ENCODE results near the gene THUMPD3.

Gene THUMPD3

DNA sequence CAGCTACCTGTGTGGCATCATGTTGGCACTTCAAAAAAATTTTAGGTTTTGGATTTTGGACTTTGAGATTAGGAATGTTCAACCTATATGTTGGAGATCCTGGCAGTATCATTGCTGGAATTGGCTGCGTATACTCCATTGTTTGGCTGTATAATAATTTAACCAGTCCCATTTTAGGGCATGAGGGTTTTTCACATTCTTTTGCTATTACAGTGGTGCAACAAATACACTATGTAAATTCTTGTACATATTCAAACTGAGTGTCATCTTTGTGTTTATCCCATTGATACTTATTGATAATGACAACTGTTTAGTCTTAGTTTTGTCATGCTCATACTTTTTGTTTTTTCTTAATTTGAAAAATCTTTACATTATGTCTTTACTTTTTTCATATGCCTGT lies 6.7 kb downstream of the THUMPD3 start:
- Histone ChIP-seq H3K79me2 (ENCODE audit: control insufficient read depth, low read length) (peaks cover 32% of the 10 kb centered on the region), H3K9me3 (ENCODE audit: control insufficient read depth, insufficient read depth, low read length) (no peaks in the 10 kb centered on the region), H3K4me2 (ENCODE audit: low read length) (no peak overlapping the region), H3K4me1 (ENCODE audit: control insufficient read depth, low read length) (peaks cover 12% of the 10 kb centered on the region), H3K4me3 (ENCODE audit: low read length) (no peak overlapping the region), H3K27ac (ENCODE audit: low read depth, low read length) (no peak overlapping the region), H4K20me1 (ENCODE audit: control insufficient read depth, insufficient read depth, low read depth, low read length) (peaks cover 3% of the 10 kb centered on the region; the same call in 1 of the 2 replicates), H3K27me3 (ENCODE audit: control insufficient read depth, low read length) (no peaks in the 10 kb centered on the region), H3K36me3 (ENCODE audit: control insufficient read depth, low read length) (peaks cover 93% of the 10 kb centered on the region), H3K9me2 (replicated peaks; ENCODE audit: control insufficient read depth, low read length) (no peaks in the 10 kb centered on the region), H3F3A (ENCODE audit: control insufficient read depth, insufficient read depth) (no peaks in the 10 kb centered on the region)
- no peak for TF ChIP-seq EZH2phosphoT487 (IDR thresholded peaks at IDR 0.05; ENCODE audit: borderline replicate concordance, low read length)
- TF ChIP-seq, protein P1, sequence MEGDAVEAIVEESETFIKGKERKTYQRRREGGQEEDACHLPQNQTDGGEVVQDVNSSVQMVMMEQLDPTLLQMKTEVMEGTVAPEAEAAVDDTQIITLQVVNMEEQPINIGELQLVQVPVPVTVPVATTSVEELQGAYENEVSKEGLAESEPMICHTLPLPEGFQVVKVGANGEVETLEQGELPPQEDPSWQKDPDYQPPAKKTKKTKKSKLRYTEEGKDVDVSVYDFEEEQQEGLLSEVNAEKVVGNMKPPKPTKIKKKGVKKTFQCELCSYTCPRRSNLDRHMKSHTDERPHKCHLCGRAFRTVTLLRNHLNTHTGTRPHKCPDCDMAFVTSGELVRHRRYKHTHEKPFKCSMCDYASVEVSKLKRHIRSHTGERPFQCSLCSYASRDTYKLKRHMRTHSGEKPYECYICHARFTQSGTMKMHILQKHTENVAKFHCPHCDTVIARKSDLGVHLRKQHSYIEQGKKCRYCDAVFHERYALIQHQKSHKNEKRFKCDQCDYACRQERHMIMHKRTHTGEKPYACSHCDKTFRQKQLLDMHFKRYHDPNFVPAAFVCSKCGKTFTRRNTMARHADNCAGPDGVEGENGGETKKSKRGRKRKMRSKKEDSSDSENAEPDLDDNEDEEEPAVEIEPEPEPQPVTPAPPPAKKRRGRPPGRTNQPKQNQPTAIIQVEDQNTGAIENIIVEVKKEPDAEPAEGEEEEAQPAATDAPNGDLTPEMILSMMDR (IDR thresholded peaks at IDR 0.05; ENCODE audit: low read depth, low read length, poor library complexity, severe bottlenecking) = no peak

DNA sequence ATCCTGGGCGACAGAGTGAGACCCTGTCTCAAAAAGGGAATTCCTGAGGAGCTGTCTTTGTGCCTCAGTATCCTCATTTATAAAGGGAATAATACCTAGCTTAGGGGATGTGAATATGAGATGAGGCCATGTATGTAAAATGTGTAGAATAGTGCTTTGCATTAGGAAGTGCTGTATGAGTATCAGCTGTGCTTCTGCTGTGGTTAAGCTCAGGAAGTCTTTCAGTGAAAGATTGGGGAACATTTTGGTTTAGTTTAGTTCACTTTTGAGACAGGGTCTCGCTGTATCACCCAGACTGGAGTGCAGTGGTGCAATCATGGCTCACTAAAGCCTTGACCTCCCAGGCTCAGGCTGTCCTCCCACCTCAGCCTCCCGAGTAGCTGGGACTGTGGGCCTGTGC lies 10.6 kb downstream of the THUMPD3 start:
- no peak for TF ChIP-seq EZH2phosphoT487 (IDR thresholded peaks at IDR 0.05; ENCODE audit: borderline replicate concordance, low read length)
- TF ChIP-seq, protein P1 (IDR thresholded peaks at IDR 0.05; ENCODE audit: low read depth, low read length, poor library complexity, severe bottlenecking) = no peak
- H3K36me3 ChIP-seq (ENCODE audit: control insufficient read depth, low read length) = peaks cover 94% of the 10 kb centered on the region

DNA sequence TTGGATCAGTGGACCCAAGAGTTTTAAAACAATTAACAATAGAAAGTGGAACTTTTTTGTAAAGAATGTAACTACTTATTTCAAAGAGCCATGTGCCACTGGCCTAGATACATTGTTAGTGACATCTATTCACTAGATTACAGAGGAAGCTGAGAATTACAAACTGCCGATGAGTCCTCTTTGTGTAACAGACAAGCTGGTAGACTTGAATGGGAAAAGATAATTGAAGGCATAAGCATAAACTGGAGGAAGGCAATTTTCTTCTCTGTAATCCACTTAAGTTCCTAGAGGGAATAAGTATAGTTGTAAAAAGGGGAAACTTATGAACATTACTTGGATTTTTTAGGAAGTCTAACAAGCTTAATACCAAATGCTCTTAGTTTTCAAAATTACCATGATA lies 15.1 kb downstream of the THUMPD3 start:
- H3K36me3 ChIP-seq (ENCODE audit: control insufficient read depth, low read length) = peaks cover 86% of the 10 kb centered on the region
- H3K4me3 ChIP-seq (ENCODE audit: low read length) = no peak overlapping the region
- H3K27me3 ChIP-seq (ENCODE audit: control insufficient read depth, low read length) = no peaks in the 10 kb centered on the region
- no peaks in the 10 kb centered on the region for H3K9me2 ChIP-seq (replicated peaks; ENCODE audit: control insufficient read depth, low read length)
- 0 out of 2 replicates have a peak, but pooled peaks cover 5% of the 10 kb centered on the region for H3K79me2 ChIP-seq (ENCODE audit: control insufficient read depth, low read length)
- no peaks in the 10 kb centered on the region for H3K9me3 ChIP-seq (ENCODE audit: control insufficient read depth, insufficient read depth, low read length)
- no peak overlapping the region for H3K27ac ChIP-seq (ENCODE audit: low read depth, low read length)
- 0 out of 2 replicates have a peak, but pooled peaks cover 3% of the 10 kb centered on the region for H3K4me1 ChIP-seq (ENCODE audit: control insufficient read depth, low read length)
- no peak overlapping the region for H3K4me2 ChIP-seq (ENCODE audit: low read length)
- H3F3A ChIP-seq (ENCODE audit: control insufficient read depth, insufficient read depth) = peaks cover 23% of the 10 kb centered on the region
- H4K20me1 ChIP-seq (ENCODE audit: control insufficient read depth, insufficient read depth, low read depth, low read length) = no peaks in the 10 kb centered on the region
- TF ChIP-seq EZH2phosphoT487 (IDR thresholded peaks at IDR 0.05; ENCODE audit: borderline replicate concordance, low read length) = no peak
- TF ChIP-seq, protein P1 (IDR thresholded peaks at IDR 0.05; ENCODE audit: low read depth, low read length, poor library complexity, severe bottlenecking) = no peak

More for the DNA sequence above, 10.6 kb downstream of the THUMPD3 start:
- H3K27me3 ChIP-seq (ENCODE audit: control insufficient read depth, low read length) = no peaks in the 10 kb centered on the region
- H3K27ac ChIP-seq (ENCODE audit: low read depth, low read length) = no peak overlapping the region
- H3K9me3 ChIP-seq (ENCODE audit: control insufficient read depth, insufficient read depth, low read length) = no peaks in the 10 kb centered on the region
- no peaks in the 10 kb centered on the region for H3K9me2 ChIP-seq (replicated peaks; ENCODE audit: control insufficient read depth, low read length)
- 0 out of 2 replicates have a peak, but pooled peaks cover 3% of the 10 kb centered on the region for H3K4me1 ChIP-seq (ENCODE audit: control insufficient read depth, low read length)
- peaks cover 3% of the 10 kb centered on the region; the same call in 1 of the 2 replicates for H4K20me1 ChIP-seq (ENCODE audit: control insufficient read depth, insufficient read depth, low read depth, low read length)
- H3K4me3 ChIP-seq (ENCODE audit: low read length) = no peak overlapping the region
- H3F3A ChIP-seq (ENCODE audit: control insufficient read depth, insufficient read depth) = no peaks in the 10 kb centered on the region; the same call in 1 of the 2 replicates
- peaks cover 15% of the 10 kb centered on the region; the same call in 1 of the 2 replicates for H3K79me2 ChIP-seq (ENCODE audit: control insufficient read depth, low read length)
- no peak overlapping the region for H3K4me2 ChIP-seq (ENCODE audit: low read length)

Measured in DOHH2 (cell line).